HG02678 (cell line): ENCODE data around the gene FTO.

Experiments
- ATAC-seq: cut with Tn5 transposase; IDR thresholded peaks from one replicate; pipeline ENCODE4 v1.9.1; 2021; ENCODE audit warnings: mild to moderate bottlenecking, moderate library complexity; ENCODE audit not compliant: unreplicated experiment

Gene FTO

DNA sequence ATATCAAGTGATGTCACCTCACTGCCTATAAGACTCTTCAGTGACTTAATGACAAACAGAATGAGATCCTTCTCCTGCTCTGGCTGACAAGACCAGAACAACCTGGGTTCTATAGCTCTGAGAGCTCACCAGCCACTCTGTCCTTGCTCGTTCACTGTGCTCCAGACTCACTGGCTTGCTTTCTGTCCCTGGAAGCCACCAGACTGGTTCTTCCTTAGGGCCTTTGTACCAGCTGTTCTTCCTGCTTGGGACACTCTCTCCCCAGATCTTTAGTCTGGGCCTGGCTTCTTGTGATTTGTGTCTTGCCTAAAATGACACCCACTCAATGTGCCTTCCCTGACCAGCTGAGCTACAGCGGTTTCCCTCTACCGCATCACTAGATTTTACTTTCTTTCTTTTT lies 76.1 kb downstream of the FTO start:
- no peak for ATAC-seq

DNA sequence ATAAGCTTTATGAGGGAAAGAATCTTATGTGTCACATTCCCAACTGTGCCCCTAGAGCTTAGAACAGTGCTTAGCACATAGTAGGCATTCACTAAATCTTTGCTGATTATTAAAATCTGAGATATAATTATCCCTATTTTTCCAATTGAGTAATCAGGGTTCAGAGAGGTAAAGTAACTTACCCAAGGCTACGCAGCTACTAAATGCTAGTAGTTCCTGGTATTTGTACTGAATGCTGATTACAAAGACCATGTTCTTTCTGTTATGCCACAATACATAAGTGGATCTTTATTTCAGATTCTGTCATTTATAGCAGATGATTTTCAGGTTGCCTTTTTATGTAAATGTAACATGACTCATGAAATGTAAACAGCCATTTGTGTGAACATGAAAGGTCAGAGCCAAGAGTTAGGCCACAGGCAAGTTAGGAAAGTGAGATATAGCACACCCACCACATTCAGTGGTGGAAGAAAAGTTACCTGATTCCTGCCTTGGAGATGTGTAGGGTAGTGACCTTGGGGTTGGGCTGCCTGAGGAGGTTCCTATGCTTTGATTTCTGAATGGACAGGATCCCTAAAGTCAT lies 77.2 kb downstream of the FTO start:
- no peak for ATAC-seq

GRCh38 chr16:53782148-53782547 lies 78.2 kb downstream of the FTO start:
- no peak for ATAC-seq

GRCh38 chr16:53784291-53784690 lies 80.3 kb downstream of the FTO start:
- ATAC-seq = no peak

- no peak for ATAC-seq
Measured at GRCh38 chr16:53785044-53785443, 81.1 kb downstream of the FTO start.

DNA sequence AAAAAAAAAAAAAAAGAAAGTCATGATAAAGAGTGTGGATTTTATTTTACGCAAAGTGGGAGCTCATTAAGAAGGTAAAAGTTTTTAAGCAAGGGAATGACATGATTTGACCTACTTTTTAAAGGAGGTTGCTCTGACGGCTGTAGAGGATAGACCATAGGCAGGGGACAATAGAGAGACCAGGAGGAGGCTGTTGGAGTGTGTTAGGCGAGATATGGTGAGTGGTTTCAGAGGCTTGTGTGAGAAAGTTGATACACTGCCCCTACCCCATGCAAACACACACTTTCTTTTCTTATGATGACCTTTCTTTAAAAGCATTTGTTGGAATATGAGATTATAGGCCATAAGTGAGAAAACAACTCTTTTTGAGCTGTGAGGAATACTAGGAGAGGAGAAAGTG lies 82.0 kb downstream of the FTO start:
- no peak for ATAC-seq

DNA sequence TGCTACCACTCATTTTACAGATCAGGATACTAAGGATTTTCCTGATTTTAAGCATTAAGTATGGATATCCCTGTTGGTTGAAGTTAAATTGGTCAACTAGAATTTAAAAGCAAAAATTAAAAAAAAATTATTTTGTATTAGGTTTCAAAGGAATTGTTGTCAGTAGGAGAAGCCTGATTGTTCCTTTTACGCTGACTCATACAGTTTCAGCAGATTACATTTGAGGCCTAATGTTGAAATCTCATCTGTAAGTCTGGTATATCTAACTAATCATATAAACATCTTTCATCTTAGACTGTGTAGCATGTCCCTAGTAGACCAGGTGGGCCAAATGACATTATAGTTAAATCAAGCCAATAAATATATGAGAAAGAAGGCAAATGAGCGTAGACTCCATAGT lies 83.5 kb downstream of the FTO start:
- no peak for ATAC-seq

GRCh38 chr16:53789137-53789536 lies 85.2 kb downstream of the FTO start:
- no peak for ATAC-seq

DNA sequence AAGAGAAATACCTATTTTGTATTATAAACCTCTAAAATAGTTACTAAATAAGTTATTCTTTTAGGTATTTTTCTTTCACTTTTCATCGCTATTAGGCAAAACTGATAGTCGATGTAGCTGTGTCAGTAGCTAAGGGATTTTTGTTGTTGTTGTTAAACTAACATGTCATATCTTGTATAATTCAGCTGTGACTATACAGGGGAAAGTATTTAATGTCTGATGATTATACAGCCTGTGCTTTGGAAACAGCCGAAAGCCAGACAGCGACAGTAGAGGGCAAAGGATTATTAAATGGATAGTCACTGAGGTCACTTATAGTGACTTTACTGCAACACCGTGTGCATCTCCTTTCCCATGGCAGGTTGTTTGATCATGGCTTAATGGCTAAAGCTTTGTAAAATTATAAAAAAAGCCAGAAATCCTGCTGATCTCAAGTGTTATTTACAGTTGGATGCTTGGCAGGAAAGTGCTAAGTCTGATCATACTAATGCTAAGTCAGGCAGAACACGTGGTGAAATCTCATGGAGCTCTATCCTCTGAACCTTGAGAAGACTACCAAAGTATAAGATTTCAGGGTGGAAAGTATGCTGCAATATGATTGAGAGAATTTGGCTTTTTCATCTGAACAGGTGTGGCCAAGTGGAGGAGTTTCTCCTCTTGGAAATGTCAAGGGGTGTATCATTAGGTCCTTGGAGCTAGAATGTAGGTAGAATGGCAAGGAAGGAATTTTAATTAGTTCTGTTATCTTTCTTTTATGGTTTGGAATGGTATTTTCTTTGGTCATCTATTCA lies 88.4 kb downstream of the FTO start:
- no peak for ATAC-seq

- ATAC-seq = no peak
Measured at GRCh38 chr16:53803451-53803850, 99.5 kb downstream of the FTO start.

DNA sequence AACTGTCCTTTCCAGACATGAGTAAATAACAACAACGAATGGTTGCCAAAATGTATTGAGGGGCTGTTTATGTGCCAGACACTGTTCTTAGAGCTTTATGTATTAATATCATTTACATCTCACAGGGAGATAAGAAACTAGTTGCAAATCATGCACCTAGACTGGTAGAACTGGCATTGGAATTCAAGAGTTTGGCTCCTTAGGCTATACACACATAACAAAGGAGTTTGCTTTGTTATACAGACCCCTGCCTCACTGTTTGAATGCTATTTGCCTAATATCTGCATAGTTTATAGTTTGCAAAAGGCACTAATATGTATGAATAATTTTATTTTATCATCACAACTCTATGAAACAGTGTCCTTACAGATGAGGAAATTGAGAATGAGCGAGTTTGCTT lies 100.0 kb downstream of the FTO start:
- ATAC-seq = no peak

DNA sequence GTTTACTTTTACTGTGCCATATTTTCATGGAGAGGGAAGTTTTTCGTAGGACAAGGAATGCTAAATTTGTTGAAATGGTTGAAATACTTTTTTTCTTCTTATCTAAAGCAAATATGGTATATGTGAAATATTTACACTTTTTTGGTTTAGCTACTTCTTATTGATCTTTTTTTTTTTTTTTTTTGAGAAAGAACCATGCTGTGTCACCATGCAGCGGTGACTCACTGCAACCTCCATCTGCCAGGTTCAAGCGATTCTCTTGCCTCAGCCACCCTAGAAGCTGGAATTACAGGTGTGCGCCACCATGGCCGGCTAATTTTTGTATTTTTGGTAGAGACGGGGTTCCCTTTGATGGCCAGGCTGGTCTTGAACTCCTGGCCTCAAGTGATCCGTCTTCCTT lies 100.5 kb downstream of the FTO start:
- ATAC-seq = no peak

DNA sequence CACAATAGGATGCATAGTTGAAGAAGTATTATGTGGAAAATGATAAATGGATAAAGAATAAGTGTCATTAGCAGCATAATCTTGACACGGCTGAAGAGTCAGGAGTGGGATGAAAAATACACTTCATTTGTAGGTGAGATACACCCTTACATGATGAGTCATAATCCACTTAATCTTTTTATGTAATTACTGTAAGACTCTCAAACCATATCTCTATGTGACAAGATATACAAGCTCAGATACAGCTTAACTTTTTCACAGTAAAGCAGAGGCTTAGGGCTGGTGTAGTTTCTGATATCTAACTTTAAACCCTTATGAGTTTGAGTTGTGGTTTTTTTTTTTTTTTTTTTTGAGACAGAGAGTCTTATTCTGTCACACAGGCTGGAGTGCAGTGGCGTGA lies 101.2 kb downstream of the FTO start:
- ATAC-seq = no peak

DNA sequence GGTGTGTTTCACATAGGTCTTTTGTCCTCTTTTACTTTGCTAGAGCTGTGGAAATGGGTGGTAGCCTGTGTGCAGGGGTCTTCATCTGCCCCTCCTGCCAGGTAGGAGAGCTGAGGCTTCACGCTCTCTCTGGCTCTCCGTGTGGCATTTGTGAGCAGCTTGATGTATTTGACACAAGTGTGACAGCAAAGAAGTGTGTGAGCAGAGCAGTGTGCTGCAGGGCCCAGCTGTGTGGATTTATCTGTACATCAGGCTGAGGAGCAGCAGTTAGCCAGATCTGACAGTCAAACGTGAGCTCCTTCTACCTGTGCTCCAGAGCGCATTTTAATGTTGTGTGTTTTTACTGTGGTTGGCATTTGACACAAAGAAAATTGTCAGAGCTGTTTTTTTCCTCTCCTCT lies 101.8 kb downstream of the FTO start:
- ATAC-seq = no peak

- ATAC-seq = no peak
Measured at GRCh38 chr16:53809088-53809932, 105.4 kb downstream of the FTO start.

DNA sequence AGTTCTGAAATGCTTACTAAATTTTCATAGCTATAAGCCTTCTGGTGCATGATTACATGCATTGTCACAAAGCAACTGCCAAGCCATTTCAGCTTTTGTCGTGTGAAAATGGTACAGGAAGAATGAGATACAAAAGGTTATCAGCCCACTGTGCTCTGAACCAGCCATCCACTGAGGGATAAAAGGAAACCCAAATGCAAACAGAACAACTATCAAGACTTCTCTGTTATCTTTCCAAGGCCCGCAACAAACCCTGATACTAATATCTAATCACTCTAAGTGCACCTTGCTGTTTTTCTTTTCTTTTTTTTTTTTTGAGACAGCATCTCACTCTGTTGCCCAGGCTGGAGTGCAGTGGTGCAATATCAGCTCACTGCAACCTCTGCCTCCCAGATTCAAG lies 109.0 kb downstream of the FTO start:
- no peak for ATAC-seq

DNA sequence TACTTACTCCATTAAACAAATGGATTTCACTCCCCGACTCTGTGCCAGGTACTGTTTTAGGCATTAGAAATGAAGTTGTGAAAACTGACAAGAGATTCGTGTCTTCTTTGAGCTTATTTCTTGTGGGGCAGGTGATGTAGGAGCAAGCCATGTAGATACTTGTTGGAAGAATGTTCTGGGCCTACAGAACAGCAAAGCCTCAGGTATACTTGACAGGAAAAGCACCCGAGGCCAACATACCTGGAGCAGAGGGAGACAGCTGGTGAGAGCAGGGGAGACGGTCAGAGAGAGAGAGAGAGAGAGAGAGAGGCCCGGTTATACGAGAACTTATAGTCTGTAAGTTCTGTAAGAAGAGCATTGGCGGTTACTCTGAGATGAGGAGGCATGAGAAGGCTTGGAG lies 110.8 kb downstream of the FTO start:
- no peak for ATAC-seq

DNA sequence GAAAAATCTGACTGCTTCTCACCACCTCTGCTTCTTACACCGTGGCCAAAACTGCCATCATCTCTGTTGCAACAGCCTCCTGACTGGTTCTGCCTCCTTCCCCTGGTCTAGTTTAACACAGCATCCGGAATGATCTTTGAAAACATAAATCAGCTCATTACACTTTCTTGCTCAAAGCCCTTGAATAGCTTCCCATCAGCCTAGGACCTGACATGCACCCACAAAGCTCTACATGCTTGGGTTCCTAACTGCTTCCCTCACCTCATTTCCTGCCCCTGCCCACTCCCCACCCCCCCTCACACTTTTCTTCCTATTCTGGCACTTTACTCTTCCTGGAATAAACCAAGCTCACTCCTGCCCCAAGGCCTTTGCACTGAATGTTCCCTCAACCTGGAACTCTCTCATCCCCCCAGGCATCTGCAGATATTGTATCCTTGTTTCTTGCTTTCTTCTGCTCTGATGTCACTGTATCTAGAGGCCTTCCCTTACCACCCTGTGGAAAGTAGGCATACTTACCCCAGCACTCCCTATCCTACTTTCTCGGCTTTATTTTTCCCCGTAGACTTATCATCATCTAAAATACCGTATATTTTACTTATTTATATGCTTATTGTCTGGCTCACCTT lies 112.4 kb downstream of the FTO start:
- no peak for ATAC-seq

- ATAC-seq = no peak
Measured at GRCh38 chr16:53817117-53817755, 113.3 kb downstream of the FTO start.

- no peak for ATAC-seq
Measured at GRCh38 chr16:53817812-53818550, 114.0 kb downstream of the FTO start.
